ENCODE data around the gene NAGLU.

GRCh38 chr17:42544874-42545283 lies 8.8 kb downstream of the NAGLU start:
- TF ChIP-seq POLR2A (IDR thresholded peaks at IDR 0.05; ENCODE audit: low read depth) (no peak), CTCF (IDR thresholded peaks at IDR 0.05) (no peak), EP300 (IDR thresholded peaks at IDR 0.05) (no peak), POLR2AphosphoS5 (IDR thresholded peaks at IDR 0.05) (no peak)
